Stomach (tissue), 4 donors: Measurements from ENCODE around the gene LINC01488.

Source experiments
- CTCF ChIP-seq, 7 experiments: fragments of 450-650 bp in 4 of 7; fragments of 200-600 bp in 3 of 7; sonication (generic) in 3 of 7; IDR thresholded peaks; one replicate each; pipeline ENCODE4 v1.5.1; 2016 to 2019; ENCODE audit warnings: antibody characterized with exemption in 7 of 7, control low read depth in 2 of 7, mild to moderate bottlenecking in 1 of 7
- EP300 ChIP-seq: sonication (generic); formaldehyde crosslinking; IDR thresholded peaks from one replicate; pipeline ENCODE4 v1.6.1; 2017; ENCODE audit warnings: antibody characterized with exemption
- POLR2AphosphoS5 ChIP-seq, 3 donors: sonication (generic); formaldehyde crosslinking; IDR thresholded peaks; one replicate each; pipeline ENCODE4 v1.6.1; 2016; ENCODE audit warnings: antibody characterized with exemption in 3 of 3

GRCh38 chr11:69467196-69467595, 14.3 kb upstream of the LINC01488 start:
- TF ChIP-seq CTCF (IDR thresholded peaks at IDR 0.05), result no peak
- no peak for TF ChIP-seq POLR2AphosphoS5 (IDR thresholded peaks at IDR 0.05)
- TF ChIP-seq EP300, result no peak
